CD4-positive, alpha-beta T cell (primary cell): Measurements from ENCODE around the gene HSPG2. TPM values are rescaled to one million over a fixed set of nuclear protein-coding genes. Genes with fewer than 3 reads are reported as not detected.
A peak's percentile ranks its signal among the peaks of the same experiment; 100 is the strongest.

Source experiments
- ATAC-seq: fragments of 200-7000 bp; cut with Tn5 transposase; one replicate; pipeline ENCODE4 v1.10.0; 2022; ENCODE audit warnings: mild to moderate bottlenecking; ENCODE audit not compliant: poor library complexity
- CTCF ChIA-PET: fragments of 350-600 bp; sonication (Branson Sonifier 250); formaldehyde crosslinking; loops from one replicate; lab custom pipeline; 2021; ENCODE audit warnings: antibody characterized with exemption, inconsistent platforms; lab: Charles Lee
- POLR2A ChIA-PET: fragments of 350-600 bp; sonication (Branson Sonifier 250); formaldehyde crosslinking; loops from one replicate; lab custom pipeline; 2021; ENCODE audit warnings: antibody characterized with exemption, inconsistent platforms; lab: Charles Lee
- DNase-seq, 14 experiments: peaks; one replicate each; pipeline ENCODE4 v3.0.0-alpha.2; 2013 to 2020; ENCODE audit warnings: mixed read lengths in 2 of 14
- H3K27ac ChIP-seq, 2 donors: one replicate each; pipeline versions ENCODE4 v1.5.1 to v1.7.0; 2013; ENCODE audit warnings: low read length in 2 of 2, low read depth in 1 of 2, mild to moderate bottlenecking in 1 of 2
- H3K27me3 ChIP-seq, 2 experiments: 1 replicate in 1 of 2; 2 replicates in 1 of 2; pipeline versions ENCODE4 v1.6.1 to v1.7.0; 2013; ENCODE audit warnings: low read length in 2 of 2, control low read depth in 1 of 2, mild to moderate bottlenecking in 1 of 2, moderate library complexity in 1 of 2; ENCODE audit not compliant: insufficient read depth in 2 of 2, control insufficient read depth in 1 of 2
- H3K36me3 ChIP-seq: one replicate; pipeline ENCODE4 v1.6.1; 2013; ENCODE audit warnings: low read length, control low read depth; ENCODE audit not compliant: insufficient read depth
- H3K4me1 ChIP-seq: one replicate; pipeline ENCODE4 v1.6.1; 2013; ENCODE audit warnings: low read length, control low read depth; ENCODE audit not compliant: insufficient read depth
- H3K4me3 ChIP-seq: one replicate; pipeline ENCODE4 v1.5.1; 2013; ENCODE audit warnings: mild to moderate bottlenecking, low read length, moderate library complexity
- H3K9me3 ChIP-seq, 2 experiments: 1 replicate in 1 of 2; 2 replicates in 1 of 2; pipeline versions ENCODE4 v1.6.1 to v1.7.0; 2013; ENCODE audit warnings: low read length in 2 of 2, mild to moderate bottlenecking in 2 of 2, control low read depth in 1 of 2, moderate library complexity in 1 of 2; ENCODE audit not compliant: control insufficient read depth in 1 of 2, insufficient read depth in 1 of 2
- H3K27ac Mint-ChIP-seq: one replicate; pipeline ENCODE4 v1.8.0; 2020; ENCODE audit warnings: mixed read lengths
- H3K27me3 Mint-ChIP-seq: one replicate; pipeline ENCODE4 v1.8.0; 2021; ENCODE audit warnings: mixed read lengths
- H3K36me3 Mint-ChIP-seq: one replicate; pipeline ENCODE4 v1.8.0; 2021; ENCODE audit warnings: low read depth, mixed read lengths
- H3K4me1 Mint-ChIP-seq: one replicate; pipeline ENCODE4 v1.8.0; 2021; ENCODE audit warnings: low read depth, mixed read lengths
- H3K4me3 Mint-ChIP-seq: one replicate; pipeline ENCODE4 v1.8.0; 2020; ENCODE audit warnings: mild to moderate bottlenecking, mixed read lengths
- H3K9me3 Mint-ChIP-seq: one replicate; pipeline ENCODE4 v1.8.0; 2020; ENCODE audit warnings: mixed read lengths
- CTCF ChIP-seq: fragments of 200-600 bp; IDR thresholded peaks from one replicate; pipeline ENCODE4 v1.8.0; 2022; ENCODE audit warnings: antibody characterized with exemption, mild to moderate bottlenecking
- intact Hi-C, 2 experiments: fragments of 100-400 bp; cut with DNase I in 1 of 2; cut with micrococcal nuclease in 1 of 2; formaldehyde crosslinking; loops; one replicate each; pipeline versions ENCODE4 v1.15.1 to v1.9.0; 2023 to 2025; cut with DNase I, micrococcal nuclease
- total RNA-seq, 174 experiments: library from RNA in 2 of 174; stranded (reverse) in 2 of 174; gene quantifications; one replicate each; pipeline ENCODE4 v1.2.3 and lab custom pipeline; 2021 to 2026

The HSPG2 gene
- total RNA-seq, 2 experiments from 2014 or later: 10.8 to 11.0 TPM

- Mint-ChIP-seq H3K27ac (peak overlapping the region; percentile 66), H3K27me3 (no peaks in the 10 kb centered on the region), H3K4me1 (peaks cover 48% of the 10 kb centered on the region), H3K36me3 (peaks cover 29% of the 10 kb centered on the region), H3K4me3 (peak overlapping the region; percentile 8), H3K9me3 (no peaks in the 10 kb centered on the region)
- Histone ChIP-seq H3K4me3 (no peak overlapping the region), H3K36me3 (peaks cover 3% of the 10 kb centered on the region), H3K27ac (no peak overlapping the region), H3K9me3 (peaks cover 0 to 5% of the 10 kb centered on the region in 2 experiments), H3K4me1 (peaks cover 52% of the 10 kb centered on the region), H3K27me3 (no peaks in the 10 kb centered on the region)
- no peak for TF ChIP-seq CTCF
- intact Hi-C loops: no loop called here
- POLR2A ChIA-PET: no interaction called here
- DNase-seq: no peak
- no peak for ATAC-seq
- CTCF ChIA-PET: interaction anchor here (0.6 kb wide), 1 partner anchor 181 kb away, joined by 3 read pairs; no protein-coding TSS in a partner anchor
Measured at GRCh38 chr1:21775985-21776562, 161.0 kb downstream of the HSPG2 start.

DNA sequence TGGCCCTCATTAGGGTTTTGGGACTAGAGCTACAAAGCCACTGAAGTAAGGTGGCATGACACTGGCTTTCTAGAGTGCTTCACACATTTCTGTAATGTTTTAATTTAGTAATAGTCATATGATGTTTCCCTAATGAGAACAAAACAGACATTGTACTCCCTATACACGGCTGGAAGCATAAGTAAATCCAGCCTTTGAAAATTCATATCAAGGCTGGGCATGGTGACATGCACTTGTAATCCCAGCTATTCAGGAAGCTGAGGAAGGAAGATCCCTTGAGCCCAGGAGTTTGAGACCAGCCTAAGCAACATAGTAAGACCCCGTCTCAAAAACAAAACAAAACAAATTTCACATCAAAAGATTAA lies 161.6 kb downstream of the HSPG2 start:
- no peaks in the 10 kb centered on the region for H3K27me3 ChIP-seq
- Mint-ChIP-seq H3K27ac (peak overlapping the region; percentile 66), H3K4me3 (no peak overlapping the region), H3K27me3 (no peaks in the 10 kb centered on the region), H3K9me3 (no peaks in the 10 kb centered on the region), H3K4me1 (peaks cover 47% of the 10 kb centered on the region), H3K36me3 (peaks cover 29% of the 10 kb centered on the region)
- TF ChIP-seq CTCF: no peak
- ChIA-PET POLR2A (no interaction called here), CTCF (no interaction called here)
- ATAC-seq (no peak), DNase-seq (no peak)
- intact Hi-C loops: no loop called here
- H3K27ac ChIP-seq: no peak overlapping the region
- peaks cover 3% of the 10 kb centered on the region for H3K36me3 ChIP-seq
- peaks cover 50% of the 10 kb centered on the region for H3K4me1 ChIP-seq
- H3K4me3 ChIP-seq: no peak overlapping the region
- peaks cover 0 to 5% of the 10 kb centered on the region in 2 experiments for H3K9me3 ChIP-seq

DNA sequence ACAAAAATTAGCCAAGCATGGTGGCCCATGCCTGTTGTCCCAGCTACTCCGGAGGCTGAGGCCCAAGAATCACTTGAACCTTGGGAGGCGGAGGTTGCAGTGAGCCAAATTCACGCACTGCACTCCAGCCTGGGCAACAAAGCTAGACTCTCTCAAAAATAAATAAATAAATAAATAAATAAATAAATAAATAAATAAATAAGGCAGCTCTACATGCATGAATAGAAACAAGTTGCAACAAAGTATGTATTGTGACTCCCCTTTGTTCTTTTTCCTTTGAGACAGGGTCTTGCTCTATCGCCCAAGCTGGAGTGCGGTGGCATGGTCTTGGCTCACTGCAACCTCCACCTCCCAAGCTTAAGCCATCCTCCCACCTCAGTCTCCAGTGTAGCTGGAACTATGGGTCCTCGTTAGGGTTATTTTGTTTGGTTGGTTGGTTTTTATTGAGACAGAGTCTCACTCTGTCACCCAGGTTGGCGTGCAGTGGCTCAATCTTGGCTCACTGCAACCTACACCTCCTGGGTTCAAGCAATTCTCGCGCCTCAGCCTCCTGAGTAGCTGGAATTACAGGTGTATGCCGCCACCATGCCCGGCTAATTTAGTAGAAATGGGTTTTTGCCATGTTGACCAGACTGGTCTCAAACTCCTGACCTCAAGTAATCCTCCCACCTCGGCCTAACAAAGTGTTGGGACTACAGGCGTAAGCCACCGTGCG lies 162.1 kb downstream of the HSPG2 start:
- H3K27ac Mint-ChIP-seq: no peak overlapping the region
- intact Hi-C loops: no loop called here

More for the DNA sequence above, 162.1 kb downstream of the HSPG2 start:
- H3K27ac ChIP-seq: no peak overlapping the region
- no peaks in the 10 kb centered on the region for H3K27me3 ChIP-seq
- no peak overlapping the region for H3K4me3 ChIP-seq
- ATAC-seq (no peak), DNase-seq (no peak)
- peaks cover 0 to 5% of the 10 kb centered on the region in 2 experiments for H3K9me3 ChIP-seq
- Mint-ChIP-seq H3K4me3 (no peak overlapping the region), H3K9me3 (no peaks in the 10 kb centered on the region), H3K27me3 (no peaks in the 10 kb centered on the region), H3K4me1 (peaks cover 46% of the 10 kb centered on the region), H3K36me3 (peaks cover 28% of the 10 kb centered on the region)
- POLR2A ChIA-PET: interaction anchor here (3.0 kb wide), 1 partner anchor 8 kb away, joined by 13 read pairs; the partner anchor contains the start of gene USP48
- peaks cover 3% of the 10 kb centered on the region for H3K36me3 ChIP-seq
- peaks cover 51% of the 10 kb centered on the region for H3K4me1 ChIP-seq
- CTCF ChIA-PET: no interaction called here
- TF ChIP-seq CTCF: no peak
